Activated CD4-positive, alpha-beta T cell treated with anti-CD3 and anti-CD28 coated beads, Interleukin-2, amount 50 U/mL, for 16 hours (primary cell): ENCODE measurements around the gene RMC1.
A peak's percentile ranks its signal among the peaks of the same experiment; 100 is the strongest.
"Not testable (repeated sequence)": the region's sequence is repeated elsewhere in the genome, so short reads cannot be mapped to it uniquely, and the experiment has no call there.

Experiments
- DNase-seq: peaks from one replicate; pipeline ENCODE4 v3.0.0-alpha.2; 2020

Gene RMC1

DNA sequence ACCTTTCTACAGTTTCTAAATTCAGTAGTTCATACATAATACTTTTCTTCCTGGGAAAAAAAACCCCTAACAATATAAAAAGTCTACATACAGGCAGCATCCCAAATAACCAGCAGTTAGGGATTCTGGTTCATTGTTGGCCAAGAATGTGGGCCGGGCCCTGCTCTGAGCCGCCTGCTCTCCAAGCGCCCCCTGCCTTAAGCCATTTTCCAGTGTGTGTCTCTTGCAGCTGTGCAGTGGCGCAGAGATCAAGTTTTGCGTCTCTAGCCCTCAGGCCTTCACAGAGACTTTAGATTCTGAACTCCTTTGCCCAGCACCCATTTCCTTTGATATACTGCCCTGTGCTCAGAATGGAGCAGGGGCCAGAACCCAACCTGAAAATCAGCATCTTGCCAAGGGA lies 32.9 kb downstream of the RMC1 start:
- no peak for DNase-seq

DNA sequence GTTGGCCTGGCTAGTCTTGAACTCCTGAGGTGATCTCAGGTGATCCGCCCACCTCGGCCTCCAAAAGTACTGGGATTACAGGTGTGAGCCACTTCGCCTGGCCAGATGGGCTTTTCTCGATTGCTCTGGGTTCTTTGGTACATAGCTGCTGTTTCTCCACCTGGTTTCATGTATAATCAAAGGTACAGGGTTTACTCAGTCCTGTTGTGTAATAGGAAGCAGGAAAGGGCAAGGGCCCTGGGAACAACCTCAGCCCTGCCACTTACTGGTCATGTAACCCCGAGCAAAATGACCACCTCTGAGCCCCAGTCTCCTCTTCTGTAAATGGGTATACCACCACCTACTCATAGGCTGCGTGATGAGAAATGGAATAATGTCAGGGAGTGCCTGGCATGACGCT lies 34.0 kb downstream of the RMC1 start:
- DNase-seq: no peak

DNA sequence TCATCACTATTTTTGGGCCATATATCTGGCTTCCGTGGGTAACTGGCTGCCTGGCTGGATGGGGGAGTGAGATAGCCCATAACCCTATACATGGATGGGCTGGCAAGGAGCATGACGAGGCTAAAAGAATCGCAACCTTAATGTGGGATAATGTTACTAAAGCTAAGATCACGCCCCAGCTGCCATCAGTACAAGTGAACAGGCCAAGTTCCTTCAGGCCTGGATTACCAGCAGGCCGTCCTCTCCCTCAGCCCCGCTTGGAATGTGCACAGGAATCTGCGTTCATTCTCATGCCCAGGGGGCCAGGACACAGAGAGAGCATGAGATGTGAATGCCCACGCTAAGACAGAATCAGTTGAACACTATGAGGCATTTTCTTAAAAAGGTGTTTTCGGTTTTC lies 34.7 kb downstream of the RMC1 start:
- no peak for DNase-seq

DNA sequence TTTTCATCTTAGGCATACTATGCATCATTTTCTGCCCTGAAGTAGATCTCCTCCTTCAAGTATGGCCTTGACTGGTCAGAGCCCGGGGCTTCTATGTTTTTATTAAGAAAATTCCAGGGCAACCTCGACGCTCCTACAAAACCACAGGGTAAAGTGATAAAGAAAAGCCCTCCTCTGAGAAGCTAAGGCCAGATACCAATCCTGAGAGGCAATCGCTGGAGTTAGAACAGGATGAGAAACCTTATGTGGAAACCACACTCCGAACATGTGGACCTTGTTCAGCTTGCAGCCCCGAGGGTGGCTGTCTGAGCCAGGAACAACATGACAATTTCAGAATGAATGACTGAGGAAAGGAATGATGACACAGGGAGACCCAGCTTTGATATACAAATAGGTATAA lies 35.6 kb downstream of the RMC1 start:
- no peak for DNase-seq

DNA sequence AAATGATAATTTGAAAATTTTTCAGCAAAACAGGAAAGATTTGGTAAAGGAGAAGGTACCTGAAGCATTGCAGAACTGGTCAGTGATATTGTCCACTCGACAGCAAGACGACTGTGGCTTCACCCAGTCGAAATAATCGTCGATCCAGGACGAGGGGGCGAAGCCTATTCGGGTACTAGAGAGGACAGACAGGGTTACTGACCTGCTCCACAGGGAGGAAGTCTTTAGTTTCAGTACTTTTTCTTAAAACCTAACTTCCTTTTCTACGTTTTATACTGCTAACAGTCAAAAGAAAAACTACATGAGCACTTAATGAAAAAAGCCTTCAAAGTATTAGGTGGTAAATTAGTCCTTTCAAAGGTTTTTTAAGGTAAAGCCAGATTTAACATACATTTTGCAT lies 36.0 kb downstream of the RMC1 start:
- DNase-seq: no peak

DNA sequence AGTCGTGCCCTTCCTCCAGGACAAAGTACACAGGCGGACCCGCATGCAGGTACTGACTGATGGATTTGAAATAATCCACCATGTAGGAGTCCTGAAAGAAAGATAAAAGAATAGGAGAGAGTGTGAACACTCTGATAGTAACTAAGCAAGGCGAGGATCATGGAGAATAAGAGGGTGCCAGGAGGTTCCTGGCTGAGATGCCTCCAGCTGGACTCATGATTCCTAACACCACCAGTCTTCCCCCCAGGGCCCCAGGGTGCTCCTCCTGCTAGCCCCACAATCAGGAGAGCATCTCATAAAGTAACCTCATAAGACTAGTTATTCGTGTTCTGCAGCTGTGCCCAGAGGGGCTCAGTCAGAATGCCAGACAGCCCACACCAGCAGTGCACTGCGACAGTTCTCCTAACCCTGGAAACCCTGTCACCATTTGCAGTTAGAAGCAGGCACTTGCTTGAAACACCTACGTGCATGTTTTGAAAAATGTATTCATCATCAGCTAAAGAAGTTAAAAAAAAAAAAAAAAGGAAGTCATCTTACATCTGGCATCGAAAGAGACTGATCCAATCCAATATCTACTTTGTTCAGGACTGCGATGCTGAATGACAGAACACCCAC lies 36.7 kb downstream of the RMC1 start:
- no peak for DNase-seq

DNA sequence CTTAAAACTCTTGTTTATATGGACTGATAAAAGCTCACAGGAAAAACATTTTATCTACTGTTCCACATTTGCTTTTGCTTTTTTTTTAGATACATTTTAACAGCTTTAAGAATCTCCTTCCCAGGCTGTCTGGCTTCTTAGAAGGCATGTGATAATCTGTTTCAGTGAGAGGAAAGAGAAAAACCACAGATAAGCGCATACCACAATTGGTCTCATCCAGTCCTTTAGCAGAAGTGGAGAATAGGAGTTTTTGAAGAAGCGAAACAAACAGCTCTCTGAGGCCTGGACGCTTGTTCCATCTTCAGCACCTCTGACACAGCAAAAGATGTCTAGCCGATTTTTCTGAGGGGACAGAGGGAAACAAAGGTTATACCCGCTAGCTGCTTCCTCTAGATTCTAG lies 37.6 kb downstream of the RMC1 start:
- peak; percentile 58 for DNase-seq

DNA sequence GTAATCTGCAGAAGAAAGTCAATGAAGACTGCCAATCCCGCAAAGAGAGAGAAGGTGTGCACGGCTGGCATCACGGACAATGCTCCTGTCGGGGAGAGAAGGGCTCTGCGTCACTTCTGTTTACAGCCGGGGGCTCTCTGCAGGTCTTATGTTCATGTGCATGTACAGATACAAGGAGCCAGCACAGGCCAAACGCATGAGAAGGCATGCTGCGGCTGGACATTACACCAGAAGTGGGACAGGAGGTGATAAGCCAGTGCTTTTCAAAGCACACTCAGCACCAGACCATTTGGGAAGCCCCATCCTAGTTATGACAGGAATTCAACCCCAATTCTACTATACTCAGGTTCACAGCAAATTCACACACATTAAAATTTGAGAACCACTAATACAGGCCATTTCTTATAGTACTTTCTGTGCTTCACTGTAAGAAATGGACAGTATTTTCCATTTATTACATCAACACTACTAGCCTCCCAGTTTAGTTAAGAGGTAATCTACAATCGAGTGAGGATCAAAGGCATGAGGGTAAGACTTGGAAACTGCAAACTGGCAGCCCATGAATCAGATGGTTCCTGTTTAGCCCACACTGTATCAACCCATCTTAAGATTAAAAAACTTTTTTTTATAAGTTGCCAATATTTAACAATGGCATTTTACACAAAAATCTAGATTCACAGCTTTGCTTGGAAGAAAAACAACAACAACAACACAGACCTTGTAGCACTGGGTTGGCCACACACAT lies 38.2 kb downstream of the RMC1 start:
- no peak for DNase-seq

DNA sequence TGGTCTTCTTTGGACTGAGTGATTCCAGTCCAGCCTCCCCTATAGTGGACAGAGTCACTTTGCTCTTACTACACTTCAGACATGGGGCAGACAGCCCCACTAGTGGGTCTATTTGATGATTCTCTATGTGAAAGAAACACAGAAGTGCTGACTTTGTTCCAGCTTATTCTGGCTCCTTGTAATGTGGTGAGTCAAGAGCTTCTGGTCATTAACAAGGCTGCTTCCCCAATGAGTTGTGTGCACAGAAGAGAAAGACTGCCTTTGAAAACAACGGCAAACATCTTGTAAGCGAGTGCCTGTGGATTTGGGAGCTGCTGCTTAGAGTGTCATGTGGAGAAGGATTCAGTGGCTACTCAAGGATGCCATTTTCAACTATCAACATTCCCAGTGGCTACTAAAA lies 39.1 kb downstream of the RMC1 start:
- no peak for DNase-seq

DNA sequence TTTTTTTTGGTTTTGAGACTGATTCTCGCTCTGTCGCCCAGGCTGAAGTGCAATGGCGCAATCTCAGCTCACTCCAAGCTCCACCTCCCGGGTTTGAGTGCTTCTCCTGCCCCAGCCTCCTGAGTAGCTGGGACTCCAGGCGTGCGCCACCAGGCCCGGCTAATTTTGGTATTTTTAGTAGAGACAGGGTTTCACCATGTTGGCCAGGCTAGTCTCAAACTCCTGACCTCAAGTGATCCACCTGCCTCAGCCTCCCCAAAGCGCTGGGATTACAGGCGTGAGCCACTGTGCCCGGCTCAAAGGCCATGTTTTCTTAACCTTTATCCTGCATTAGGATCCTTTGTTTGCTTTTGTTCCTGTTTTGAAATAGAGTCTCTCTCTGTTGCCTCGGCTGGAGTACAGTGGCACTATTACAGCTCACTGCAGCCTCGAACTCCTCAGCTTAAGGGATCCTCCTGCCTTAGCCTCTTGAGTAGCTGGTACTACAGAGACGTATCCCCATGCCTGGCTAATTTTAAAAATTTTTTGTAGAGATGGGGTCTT lies 42.0 kb downstream of the RMC1 start:
- no peak for DNase-seq

DNA sequence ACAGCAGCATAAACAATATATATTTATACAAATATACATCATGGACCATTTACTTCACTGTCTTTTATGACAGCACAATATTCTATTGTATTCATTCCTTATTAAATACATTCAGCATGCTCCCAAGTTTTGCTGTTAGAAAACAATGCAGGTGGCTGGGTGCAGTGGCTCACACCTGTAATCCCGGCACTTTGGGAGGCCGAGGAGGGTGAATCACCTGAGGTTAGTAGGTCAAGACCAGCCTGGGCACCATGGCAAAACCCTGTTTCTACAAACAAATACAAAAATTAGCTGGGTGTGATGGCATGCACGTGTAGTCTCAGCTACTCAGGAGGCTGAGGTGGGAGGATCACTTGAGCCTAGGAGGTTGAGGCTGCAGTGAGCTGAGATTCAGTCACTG lies 44.0 kb downstream of the RMC1 start:
- no peak for DNase-seq

DNA sequence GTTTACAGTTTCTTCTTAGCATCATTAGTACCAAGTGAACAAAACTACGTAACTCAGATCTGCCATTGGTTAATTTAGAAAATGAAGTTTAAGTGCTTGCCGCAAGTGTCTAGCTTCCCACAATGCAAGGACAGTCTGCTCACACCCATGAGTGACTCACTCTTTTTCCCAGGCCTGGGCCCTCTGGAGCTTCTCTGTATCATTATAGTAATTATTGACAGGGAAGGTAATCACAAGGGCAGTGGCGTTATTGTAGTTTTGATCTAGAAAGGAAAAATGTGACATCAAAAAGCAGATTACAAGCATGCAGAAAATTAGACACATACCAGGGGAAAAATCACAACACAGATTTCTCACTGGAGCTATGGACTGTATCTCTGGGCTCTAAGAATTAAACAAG lies 44.5 kb downstream of the RMC1 start:
- DNase-seq: no peak

DNA sequence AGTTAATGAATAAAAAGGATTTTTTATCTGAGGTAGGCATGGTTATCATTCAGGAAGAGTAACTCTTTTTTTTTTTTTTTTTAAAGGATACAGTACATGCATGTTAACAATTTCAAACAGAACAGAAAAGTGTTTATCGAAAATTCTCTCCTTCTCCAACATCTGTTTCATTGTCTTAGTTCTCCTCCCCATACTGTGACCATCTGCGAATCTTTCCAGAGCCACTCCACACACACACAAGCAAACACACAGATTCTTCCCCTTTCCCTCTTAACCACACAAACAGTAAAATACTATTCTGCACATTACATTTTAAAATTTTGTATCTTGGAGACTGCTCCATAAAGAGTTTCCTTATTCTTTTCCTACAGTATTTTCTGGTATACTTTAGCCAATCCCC lies 45.0 kb downstream of the RMC1 start:
- no peak for DNase-seq

DNA sequence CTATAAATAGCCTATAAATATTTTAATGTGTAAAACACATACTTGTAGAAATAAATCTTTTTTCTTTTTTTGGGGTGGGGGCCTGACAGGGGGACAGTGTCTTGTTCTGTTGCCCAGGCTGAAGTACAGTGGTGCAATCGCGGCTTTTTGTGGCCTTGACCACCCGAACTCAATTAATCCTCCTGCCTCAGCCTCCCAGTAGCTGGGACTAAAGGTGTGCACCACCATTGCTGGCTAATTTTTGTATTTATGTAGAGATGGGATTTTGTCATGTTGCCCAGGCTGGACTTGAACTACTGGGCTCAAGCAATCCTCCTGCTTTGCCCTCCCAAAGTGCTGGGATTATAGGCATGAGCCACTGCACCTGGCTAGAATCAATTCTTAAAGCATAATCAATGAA lies 45.4 kb downstream of the RMC1 start:
- no peak for DNase-seq

DNA sequence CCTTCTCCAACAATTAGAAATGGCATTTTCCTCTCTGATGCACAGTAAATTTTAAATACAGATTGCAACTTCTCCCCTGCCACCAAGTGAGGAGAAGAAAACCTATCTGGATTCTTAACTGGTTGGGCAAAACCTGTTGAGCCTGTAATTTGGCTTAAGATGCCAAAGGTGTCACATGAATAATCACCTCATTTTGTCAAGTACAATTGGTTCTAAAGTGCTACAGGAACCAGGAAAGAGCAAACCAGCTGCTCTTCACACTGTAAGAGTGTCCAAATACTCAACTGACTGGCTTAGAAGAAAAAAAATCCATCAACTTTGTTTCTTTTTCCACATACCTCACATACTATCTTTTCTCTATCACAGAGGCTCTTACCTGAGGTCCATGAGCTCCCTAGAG lies 47.6 kb downstream of the RMC1 start:
- no peak for DNase-seq

DNA sequence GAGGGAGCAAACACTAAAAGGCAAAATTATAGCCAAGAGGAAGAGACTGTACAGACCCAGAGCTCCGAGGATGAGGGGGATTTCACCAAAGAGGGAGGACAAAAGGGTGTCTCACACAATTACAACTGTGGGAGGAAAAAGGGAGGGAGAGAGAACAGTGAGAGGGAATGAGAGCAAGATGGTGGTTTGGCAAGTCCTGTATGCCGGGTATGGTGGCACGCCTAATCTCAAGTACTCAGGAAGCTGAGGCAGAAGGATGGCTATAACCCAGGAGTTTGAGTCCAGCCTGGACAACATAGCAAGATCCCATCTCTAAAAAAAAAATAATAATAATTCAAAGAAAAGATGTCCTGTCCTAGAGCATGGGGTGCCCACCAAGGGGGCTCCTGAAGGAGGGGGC lies 48.7 kb downstream of the RMC1 start:
- DNase-seq: no peak

DNA sequence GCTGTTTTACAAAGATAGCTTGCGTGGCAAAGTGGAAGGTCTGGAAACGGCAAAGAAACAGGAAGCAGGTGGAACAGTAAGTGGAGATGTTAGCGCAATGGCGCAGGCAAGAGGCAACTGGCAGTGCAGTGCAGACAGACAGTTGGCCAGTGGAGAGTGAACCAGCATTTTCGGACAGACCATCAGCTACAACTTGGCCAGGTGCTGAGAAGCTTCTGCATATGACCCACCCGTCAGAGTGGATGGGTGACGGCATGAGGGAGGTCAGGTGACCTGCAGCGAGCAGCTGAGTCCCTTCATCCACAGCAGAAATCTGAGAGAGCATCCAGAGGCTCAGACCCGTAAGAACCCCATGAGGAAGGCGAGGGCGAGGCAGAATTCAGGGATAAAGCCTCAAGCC lies 49.2 kb downstream of the RMC1 start:
- DNase-seq: no peak

DNA sequence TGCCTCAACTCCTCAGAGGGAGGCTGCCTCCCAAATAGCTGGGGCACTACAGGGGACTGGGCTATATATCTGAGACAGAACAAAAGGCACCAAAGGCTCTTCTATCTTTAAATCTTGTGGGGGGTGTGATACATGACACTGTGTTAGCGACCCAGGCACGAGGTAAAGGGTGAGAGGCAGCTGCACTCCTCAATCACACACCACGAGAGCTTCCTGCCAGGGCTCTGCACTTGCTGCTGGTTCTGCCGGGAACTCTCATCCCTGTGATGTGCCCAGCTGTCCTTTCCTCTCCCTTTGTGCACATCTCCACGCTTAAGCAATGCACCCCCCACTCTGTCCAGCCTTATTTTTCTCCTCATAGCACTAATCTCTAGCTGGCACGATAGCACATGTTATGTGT lies 50.6 kb downstream of the RMC1 start:
- DNase-seq: no peak

DNA sequence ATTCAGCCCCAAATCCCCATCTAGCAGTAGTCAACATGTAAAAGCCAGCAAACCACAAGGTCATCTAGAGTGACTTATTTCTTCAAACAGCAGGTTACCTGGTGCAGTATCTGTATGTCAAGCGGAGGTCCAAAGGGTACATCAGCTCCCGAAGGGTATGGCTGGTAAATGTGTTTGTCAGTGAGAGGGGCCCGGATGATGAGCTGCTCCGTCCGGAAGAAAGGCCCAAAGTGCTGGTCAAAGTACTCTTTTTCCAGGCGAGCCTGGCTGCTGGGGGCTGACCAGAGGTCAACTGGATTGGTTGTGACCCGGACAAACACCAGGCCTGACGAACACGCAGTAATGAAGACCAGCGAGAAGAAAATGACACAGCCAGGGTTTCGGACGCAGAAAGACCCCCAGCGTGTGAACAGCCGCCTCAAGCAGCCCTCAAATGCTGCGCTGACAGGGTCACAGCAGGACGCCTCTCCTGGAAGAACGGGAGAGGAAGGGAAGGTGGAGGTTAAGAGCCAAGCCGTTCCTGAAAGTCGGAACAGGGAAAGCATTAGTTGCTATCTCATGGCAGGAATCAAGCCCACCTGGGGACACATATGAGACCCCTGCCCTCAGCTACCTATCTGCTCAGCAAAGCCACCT lies 53.0 kb downstream of the RMC1 start:
- no peak for DNase-seq

DNA sequence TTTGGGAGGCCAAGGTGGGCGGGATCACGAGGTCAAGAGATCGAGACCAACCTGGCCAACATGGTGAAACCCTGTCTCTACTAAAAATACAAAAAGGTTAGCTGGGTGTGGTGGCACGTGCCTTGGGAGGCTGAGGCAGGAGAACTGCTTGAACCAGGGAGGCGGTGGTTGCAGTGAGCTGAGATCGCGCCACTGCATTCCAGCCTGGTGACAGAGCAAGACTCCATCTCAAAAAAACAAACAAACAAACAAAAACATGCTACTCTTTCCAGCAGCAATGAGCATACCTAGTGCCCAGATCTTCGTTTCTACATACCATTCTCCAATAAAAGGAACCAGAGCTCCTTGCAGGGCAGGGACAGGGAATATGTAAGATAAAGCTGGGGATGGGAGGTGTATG lies 54.2 kb downstream of the RMC1 start:
- DNase-seq: not testable (repeated sequence)

DNA sequence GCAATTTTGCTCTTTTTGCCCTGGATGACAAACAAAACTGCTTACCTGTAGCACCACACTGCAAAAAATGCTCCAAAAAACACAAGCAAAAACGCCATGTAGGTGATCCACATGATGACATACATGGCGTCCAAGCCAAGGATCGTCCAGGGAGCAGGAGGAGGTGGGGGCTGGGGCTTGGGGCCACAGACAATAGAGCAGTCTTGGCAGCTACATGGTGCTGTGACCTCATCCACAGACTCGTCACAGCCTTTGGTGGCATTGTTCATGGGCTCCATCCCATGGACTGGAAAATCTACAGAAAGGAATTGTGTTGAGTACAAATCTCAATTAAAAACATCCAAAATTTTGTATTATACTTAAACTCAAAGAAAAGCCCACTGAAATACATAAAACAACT lies 56.9 kb downstream of the RMC1 start:
- no peak for DNase-seq

DNA sequence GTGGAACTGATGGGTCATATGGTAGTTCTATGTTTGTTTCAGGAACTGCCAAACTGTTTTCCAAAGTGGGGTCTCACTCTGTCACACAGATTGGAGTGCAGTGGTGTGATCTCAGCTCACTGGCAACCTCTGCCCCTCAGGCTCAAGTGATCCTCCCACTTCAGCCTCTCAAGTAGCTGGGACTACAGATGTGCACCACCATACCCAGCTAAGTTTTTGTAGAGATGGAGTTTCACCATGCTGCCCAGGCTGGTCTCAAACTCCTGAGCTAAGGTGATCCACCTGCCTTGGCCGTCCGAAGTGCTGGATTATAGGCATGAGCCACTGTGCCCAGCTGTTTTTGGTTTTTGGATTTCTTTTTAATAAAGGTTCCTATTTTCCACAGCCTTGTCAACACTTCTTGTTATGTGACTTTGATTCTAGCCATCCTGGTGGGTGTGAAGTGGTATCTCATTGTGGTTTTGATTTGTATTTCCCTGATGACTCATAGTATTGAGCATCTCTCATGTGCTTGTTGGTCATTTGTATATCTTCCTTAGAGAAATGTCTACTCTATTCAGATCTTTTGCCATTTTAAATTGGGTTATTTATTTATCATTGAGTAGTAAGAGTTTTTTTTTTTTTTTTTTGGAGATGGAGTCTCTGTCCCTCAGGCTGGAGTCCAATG lies 60.2 kb downstream of the RMC1 start:
- peak; percentile 49 for DNase-seq

DNA sequence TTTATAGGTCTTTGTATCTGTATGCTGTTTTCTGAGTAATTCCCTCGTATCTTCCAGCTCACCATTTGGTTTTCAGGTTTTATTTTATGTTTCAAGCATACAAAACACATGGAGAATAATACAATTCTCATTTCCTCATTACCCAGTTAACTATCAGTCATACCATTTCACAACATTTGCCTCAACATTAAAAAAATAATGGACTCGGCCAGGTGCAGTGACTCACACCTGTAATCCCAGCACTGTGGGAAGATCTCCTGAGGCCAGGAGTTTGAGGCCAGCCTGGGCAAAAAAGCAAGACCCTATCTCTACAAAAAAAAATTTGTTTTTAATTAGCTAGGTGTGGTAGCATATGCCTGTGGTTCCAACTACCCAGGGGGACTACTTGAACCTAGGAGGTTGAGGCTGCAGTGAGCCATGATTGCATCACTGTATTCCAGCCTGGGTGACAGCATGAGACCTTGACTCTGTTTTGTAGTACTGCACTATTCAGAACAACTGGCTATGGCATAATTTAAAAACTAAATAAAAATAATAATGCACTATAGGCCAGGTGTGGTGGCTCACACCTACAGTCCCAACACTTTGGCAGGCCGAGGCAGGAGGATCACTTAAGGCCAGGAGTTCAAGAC lies 62.7 kb downstream of the RMC1 start:
- DNase-seq: no peak
